Hepatocyte (in vitro differentiated cells): ENCODE measurements around the gene CIDEB. TPM values are rescaled to one million over a fixed set of nuclear protein-coding genes. Genes with fewer than 3 reads are reported as not detected.
"Not testable (repeated sequence)": the region's sequence is repeated elsewhere in the genome, so short reads cannot be mapped to it uniquely, and the experiment has no call there.

Experiments
- DNase-seq: peaks from one replicate; pipeline ENCODE4 v3.0.0-alpha.2; 2016; ENCODE audit warnings: low spot score
- H2AFZ ChIP-seq: fragments of 200-600 bp; sonication (generic); 2 replicates; pipeline ENCODE4 v1.6.0; 2016; ENCODE audit warnings: antibody characterized with exemption, mild to moderate bottlenecking
- H3K27ac ChIP-seq: fragments of 200-600 bp; sonication (generic); 2 replicates; pipeline ENCODE4 v1.5.1; 2016; ENCODE audit warnings: mild to moderate bottlenecking
- H3K27me3 ChIP-seq: fragments of 200-600 bp; sonication (generic); 2 replicates; pipeline ENCODE4 v1.6.1; 2016
- H3K36me3 ChIP-seq: fragments of 200-600 bp; sonication (generic); replicated peaks from 2 replicates; pipeline ENCODE4 v1.5.1; 2016; ENCODE audit warnings: low read depth; ENCODE audit not compliant: insufficient read depth
- H3K4me1 ChIP-seq: fragments of 200-600 bp; sonication (generic); 2 replicates; pipeline ENCODE4 v1.5.1; 2016; ENCODE audit warnings: mild to moderate bottlenecking, moderate library complexity; ENCODE audit not compliant: insufficient read depth
- H3K4me2 ChIP-seq: fragments of 200-600 bp; sonication (generic); 2 replicates; pipeline ENCODE4 v1.6.0; 2016
- H3K4me3 ChIP-seq: fragments of 200-600 bp; sonication (generic); 2 replicates; pipeline ENCODE4 v1.5.1; 2016; ENCODE audit warnings: mild to moderate bottlenecking
- H3K79me2 ChIP-seq: fragments of 200-600 bp; sonication (generic); 2 replicates; pipeline ENCODE4 v1.6.0; 2017; ENCODE audit warnings: mild to moderate bottlenecking
- H3K9me2 ChIP-seq: fragments of 200-600 bp; sonication (generic); replicated peaks from 2 replicates; pipeline ENCODE4 v1.6.0; 2017; ENCODE audit warnings: mild to moderate bottlenecking; ENCODE audit not compliant: insufficient read depth
- H3K9me3 ChIP-seq: fragments of 200-600 bp; sonication (generic); 2 replicates; pipeline ENCODE4 v1.5.1; 2016; ENCODE audit warnings: low read depth, mild to moderate bottlenecking
- H4K20me1 ChIP-seq: fragments of 200-600 bp; sonication (generic); 2 replicates; pipeline ENCODE4 v1.6.0; 2016; ENCODE audit warnings: mild to moderate bottlenecking; ENCODE audit not compliant: insufficient read depth, poor library complexity, severe bottlenecking
- EZH2 ChIP-seq: fragments of 200-600 bp; sonication (generic); IDR thresholded peaks from 2 replicates; pipeline ENCODE4 v1.6.1; 2016; ENCODE audit warnings: antibody characterized with exemption, mild to moderate bottlenecking, borderline replicate concordance
- EZH2phosphoT487 ChIP-seq: fragments of 200-600 bp; sonication (generic); IDR thresholded peaks from one replicate; pipeline ENCODE4 v1.6.1; 2018; ENCODE audit warnings: antibody characterized with exemption, mild to moderate bottlenecking, low read depth, moderate library complexity; ENCODE audit not compliant: unreplicated experiment, severe bottlenecking
- WGBS: methylation state at CpG from one replicate; pipeline ENCODE4 v1.1.6; 2016; ENCODE audit warnings: low lambda C conversion rate; ENCODE audit errors: missing lambda C conversion rate; 5-methylcytosine and 5-hydroxymethylcytosine counted together
- polyA plus RNA-seq: library from polyadenylated mRNA; unstranded; fragments of >200 nt; fragmentation: Nextera tagmentation; extraction: Ambion mirVana; gene quantifications from 2 replicates; pipeline ENCODE4 v1.2.1, GENCODE V29; 2016
- total RNA-seq: library from RNA; depleted of rRNA; stranded (reverse); fragments of >200 nt; gene quantifications from 2 replicates; pipeline ENCODE4 v1.2.3, GENCODE V29; 2014
- TF ChIP-seq, protein P1 (sequence below): fragments of 200-600 bp; sonication (generic); IDR thresholded peaks from 2 replicates; pipeline ENCODE4 v1.5.1; 2016; ENCODE audit warnings: antibody characterized with exemption, mild to moderate bottlenecking; ENCODE audit not compliant: poor library complexity

CIDEB gene
- total and polyA plus RNA-seq, 2 experiments from 2014 or later = 43.0 to 59.9 TPM

DNA sequence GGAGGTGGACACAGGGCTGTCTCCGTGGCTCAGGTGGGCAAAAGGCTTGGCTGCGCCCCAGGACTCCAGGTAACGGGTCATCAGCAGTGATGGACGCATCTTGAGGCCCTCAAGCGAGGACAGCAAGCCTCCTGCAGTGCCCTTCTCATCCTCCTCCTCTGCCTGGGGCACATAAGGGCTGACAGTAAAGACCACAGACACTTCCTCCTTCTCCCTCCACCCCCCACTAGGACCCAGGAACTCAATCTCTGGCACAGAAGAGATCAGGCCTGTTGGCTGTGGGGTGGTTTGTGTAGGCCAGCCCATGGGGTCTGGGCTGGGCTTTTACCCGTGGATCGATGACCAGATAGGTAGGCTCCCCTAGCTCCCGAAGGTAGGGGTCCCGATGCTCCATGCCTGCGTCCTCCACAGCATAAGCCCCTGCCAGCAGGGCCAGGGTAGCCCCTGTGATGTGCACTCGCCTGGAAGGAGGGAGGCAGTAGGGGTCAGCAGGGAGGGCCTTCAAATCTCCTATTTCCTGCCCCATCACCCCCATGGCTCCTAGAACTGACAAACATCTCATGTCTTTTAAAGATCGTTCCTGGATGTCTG lies 21.4 kb upstream of the CIDEB start:
- no peaks in the 10 kb centered on the region for H3K9me2 ChIP-seq
- no peaks in the 10 kb centered on the region for H4K20me1 ChIP-seq
- H2AFZ ChIP-seq = no peak overlapping the region
- peaks cover 10% of the 10 kb centered on the region for H3K27me3 ChIP-seq
- H3K4me3 ChIP-seq = no peak overlapping the region
- no peaks in the 10 kb centered on the region for H3K36me3 ChIP-seq
- no peaks in the 10 kb centered on the region for H3K79me2 ChIP-seq
- H3K27ac ChIP-seq = no peak overlapping the region
- no peak for DNase-seq
- no peak for TF ChIP-seq EZH2phosphoT487
- TF ChIP-seq, protein P1, sequence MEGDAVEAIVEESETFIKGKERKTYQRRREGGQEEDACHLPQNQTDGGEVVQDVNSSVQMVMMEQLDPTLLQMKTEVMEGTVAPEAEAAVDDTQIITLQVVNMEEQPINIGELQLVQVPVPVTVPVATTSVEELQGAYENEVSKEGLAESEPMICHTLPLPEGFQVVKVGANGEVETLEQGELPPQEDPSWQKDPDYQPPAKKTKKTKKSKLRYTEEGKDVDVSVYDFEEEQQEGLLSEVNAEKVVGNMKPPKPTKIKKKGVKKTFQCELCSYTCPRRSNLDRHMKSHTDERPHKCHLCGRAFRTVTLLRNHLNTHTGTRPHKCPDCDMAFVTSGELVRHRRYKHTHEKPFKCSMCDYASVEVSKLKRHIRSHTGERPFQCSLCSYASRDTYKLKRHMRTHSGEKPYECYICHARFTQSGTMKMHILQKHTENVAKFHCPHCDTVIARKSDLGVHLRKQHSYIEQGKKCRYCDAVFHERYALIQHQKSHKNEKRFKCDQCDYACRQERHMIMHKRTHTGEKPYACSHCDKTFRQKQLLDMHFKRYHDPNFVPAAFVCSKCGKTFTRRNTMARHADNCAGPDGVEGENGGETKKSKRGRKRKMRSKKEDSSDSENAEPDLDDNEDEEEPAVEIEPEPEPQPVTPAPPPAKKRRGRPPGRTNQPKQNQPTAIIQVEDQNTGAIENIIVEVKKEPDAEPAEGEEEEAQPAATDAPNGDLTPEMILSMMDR = no peak
- no peak for TF ChIP-seq EZH2
- H3K4me2 ChIP-seq = no peak overlapping the region
- no peaks in the 10 kb centered on the region for H3K9me3 ChIP-seq
- peaks cover 18% of the 10 kb centered on the region for H3K4me1 ChIP-seq
- WGBS = 86% methylated on average over 12 of the region's 12 CpGs

DNA sequence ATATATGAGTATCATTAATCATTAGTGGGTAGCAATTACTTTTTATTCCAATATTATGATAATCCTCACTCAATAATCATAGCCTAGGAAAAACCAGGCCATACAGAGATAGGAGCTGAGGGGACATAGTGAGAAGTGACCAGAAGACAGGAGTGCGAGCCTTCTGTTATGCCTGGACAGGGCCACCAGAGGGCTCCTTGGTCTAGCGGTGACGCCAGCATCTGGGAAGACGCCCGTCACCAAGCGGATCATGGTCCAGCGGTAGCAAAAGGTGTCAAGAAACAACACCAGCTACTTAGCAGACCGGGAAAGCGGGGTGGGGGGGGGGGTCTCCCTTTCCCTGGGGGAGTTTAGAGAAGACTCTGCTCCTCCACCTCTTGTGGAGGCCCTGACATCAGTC lies 20.1 kb upstream of the CIDEB start:
- TF ChIP-seq, protein P1 = peak; percentile 63
- not testable (repeated sequence) for H3K27me3 ChIP-seq, H3K4me1 ChIP-seq, H3K79me2 ChIP-seq, H3K4me2 ChIP-seq, H3K9me2 ChIP-seq, H3K27ac ChIP-seq, H4K20me1 ChIP-seq, H3K4me3 ChIP-seq, H3K9me3 ChIP-seq, H3K36me3 ChIP-seq, H2AFZ ChIP-seq, DNase-seq
- WGBS = 8% methylated on average over 9 of the region's 9 CpGs

DNA sequence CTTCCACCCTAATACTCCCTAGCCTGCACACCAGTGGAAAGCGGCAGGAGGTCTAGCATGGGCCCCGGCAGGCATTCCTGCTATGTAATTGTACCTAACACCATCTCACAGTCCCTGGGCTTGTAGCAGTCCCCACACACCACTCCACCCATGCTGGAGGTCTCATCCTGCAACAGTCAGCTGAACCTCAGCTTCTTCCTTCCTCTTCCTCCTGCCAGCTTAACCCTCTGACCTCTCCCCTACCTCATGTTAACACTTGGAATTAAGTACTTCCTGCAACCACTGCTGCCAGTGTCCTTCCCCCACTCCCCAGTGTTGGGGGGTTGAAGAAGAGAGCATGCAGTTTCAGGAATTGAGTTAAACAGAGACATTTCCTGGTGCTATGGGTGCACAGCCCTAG lies 19.5 kb upstream of the CIDEB start:
- TF ChIP-seq EZH2 = no peak
- TF ChIP-seq, protein P1 = no peak
- TF ChIP-seq EZH2phosphoT487 = no peak
- no peak overlapping the region for H3K27ac ChIP-seq
- WGBS = 77% methylated on average over 2 of the region's 2 CpGs
- no peaks in the 10 kb centered on the region for H3K36me3 ChIP-seq
- H3K27me3 ChIP-seq = no peaks in the 10 kb centered on the region
- H3K79me2 ChIP-seq = no peaks in the 10 kb centered on the region
- no peaks in the 10 kb centered on the region for H4K20me1 ChIP-seq
- no peaks in the 10 kb centered on the region for H3K9me2 ChIP-seq
- no peak overlapping the region for H2AFZ ChIP-seq
- H3K4me2 ChIP-seq = no peak overlapping the region
- DNase-seq = no peak
- no peaks in the 10 kb centered on the region for H3K9me3 ChIP-seq
- peaks cover under 1% of the 10 kb centered on the region for H3K4me1 ChIP-seq
- H3K4me3 ChIP-seq = no peak overlapping the region

DNA sequence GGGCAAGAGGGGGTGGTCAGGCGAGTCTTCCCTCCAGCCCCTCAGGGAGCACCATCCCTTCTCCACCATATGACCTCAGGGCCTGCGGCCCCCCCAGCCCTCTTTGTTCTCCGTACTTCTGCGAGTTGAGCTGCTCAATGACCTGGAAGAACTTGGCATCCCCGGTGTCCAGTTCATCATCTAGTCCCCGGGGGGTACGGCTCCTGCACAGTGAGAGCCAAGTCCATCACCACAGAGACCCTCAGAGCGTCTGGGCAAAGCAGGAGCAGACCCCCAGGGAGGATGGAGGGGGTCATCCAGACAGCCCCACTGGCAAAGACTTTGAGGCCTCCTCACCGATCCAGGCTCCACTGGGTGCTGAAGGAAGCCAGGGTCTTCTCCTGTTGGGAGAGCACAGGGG lies 18.2 kb upstream of the CIDEB start:
- Histone ChIP-seq H3K9me2 (no peaks in the 10 kb centered on the region), H2AFZ (no peak overlapping the region), H3K4me2 (no peak overlapping the region), H3K36me3 (no peaks in the 10 kb centered on the region), H3K9me3 (no peaks in the 10 kb centered on the region), H3K27ac (no peak overlapping the region), H3K4me1 (no peaks in the 10 kb centered on the region), H3K79me2 (no peaks in the 10 kb centered on the region), H3K27me3 (no peaks in the 10 kb centered on the region), H3K4me3 (no peak overlapping the region), H4K20me1 (no peaks in the 10 kb centered on the region)
- no peak for DNase-seq
- 84% methylated on average over 9 of the region's 9 CpGs for WGBS
- TF ChIP-seq, protein P1 = no peak
- TF ChIP-seq EZH2phosphoT487 = no peak
- no peak for TF ChIP-seq EZH2
